SK-MEL-5 (cell line): ENCODE measurements around the gene CACFD1. TPM values are rescaled to one million over a fixed set of nuclear protein-coding genes. Genes with fewer than 3 reads are reported as not detected.

Experiments
- DNase-seq: peaks from one replicate; pipeline ENCODE4 v3.0.0-alpha.2; 2016; ENCODE audit warnings: low read depth, low spot score
- in situ Hi-C: cut with HindIII; loops from 2 replicates; pipeline ENCODE4 v1.10.0; 2016; ENCODE audit warnings: low sequenced_read_pairs, high pct_unique_total_duplicates, low pct_unique_long_range_greater_than_20kb
- total RNA-seq: library from RNA; depleted of rRNA; stranded (reverse); fragments of >200 nt; shearing (Covaris generic); gene quantifications from 2 replicates; pipeline ENCODE4 v1.2.3, GENCODE V29; 2014

CACFD1 gene
- total RNA-seq, 1 experiment from 2014 or later: 3.6 TPM

GRCh38 chr9:133457233-133457632, 2.5 kb upstream of the CACFD1 start:
- in situ Hi-C loops: no loop called here
- DNase-seq: no peak

- DNase-seq: no peak
- in situ Hi-C loops: no loop called here
These were observed 2.0 kb upstream of the CACFD1 start for GRCh38 chr9:133457748-133458147.

- in situ Hi-C loops: no loop called here
- DNase-seq: no peak
These were observed 1.0 kb upstream of the CACFD1 start for GRCh38 chr9:133458643-133459312.

GRCh38 chr9:133460405-133461175, 812 bp downstream of the CACFD1 start:
- no peak for DNase-seq
- in situ Hi-C loops: no loop called here

- no peak for DNase-seq
- in situ Hi-C loops: no loop called here
These were observed 2.2 kb downstream of the CACFD1 start for GRCh38 chr9:133461975-133462374.

GRCh38 chr9:133463234-133463863, 3.6 kb downstream of the CACFD1 start:
- DNase-seq: no peak
- in situ Hi-C loops: no loop called here

- no peak for DNase-seq
- in situ Hi-C loops: no loop called here
These were observed 4.3 kb downstream of the CACFD1 start for GRCh38 chr9:133463864-133464615.

GRCh38 chr9:133464638-133465037, 4.9 kb downstream of the CACFD1 start:
- in situ Hi-C loops: no loop called here
- DNase-seq: no peak

GRCh38 chr9:133465984-133466383, 6.2 kb downstream of the CACFD1 start:
- in situ Hi-C loops: no loop called here
- no peak for DNase-seq

- no peak for DNase-seq
- in situ Hi-C loops: no loop called here
These were observed 7.3 kb downstream of the CACFD1 start for GRCh38 chr9:133467101-133467500.

- no peak for DNase-seq
- in situ Hi-C loops: no loop called here
These were observed 8.6 kb downstream of the CACFD1 start for GRCh38 chr9:133468374-133468773.

- DNase-seq: no peak
- in situ Hi-C loops: no loop called here
These were observed 9.1 kb downstream of the CACFD1 start for GRCh38 chr9:133468777-133469421.

- in situ Hi-C loops: no loop called here
- no peak for DNase-seq
These were observed 10.7 kb downstream of the CACFD1 start for GRCh38 chr9:133470427-133470924.

GRCh38 chr9:133470988-133471387, 11.2 kb downstream of the CACFD1 start:
- no peak for DNase-seq
- in situ Hi-C loops: no loop called here

- no peak for DNase-seq
- in situ Hi-C loops: no loop called here
These were observed 11.9 kb downstream of the CACFD1 start for GRCh38 chr9:133471551-133472276.

GRCh38 chr9:133472277-133472645, 12.5 kb downstream of the CACFD1 start:
- in situ Hi-C loops: no loop called here
- DNase-seq: no peak
